HUES6 (cell line): ENCODE results near the gene MCAT.

ENCODE experiments used
- H3K27ac ChIP-seq: 2 replicates; pipeline ENCODE4 v1.7.0; 2013; ENCODE audit warnings: low read depth, mild to moderate bottlenecking, low read length, inconsistent platforms
- H3K27me3 ChIP-seq: 2 replicates; pipeline ENCODE4 v1.6.1; 2013; ENCODE audit warnings: low read length; ENCODE audit not compliant: control insufficient read depth, insufficient read depth
- H3K36me3 ChIP-seq: 2 replicates; pipeline ENCODE4 v1.6.1; 2013; ENCODE audit warnings: low read length; ENCODE audit not compliant: control insufficient read depth, insufficient read depth
- H3K4me1 ChIP-seq: 2 replicates; pipeline ENCODE4 v1.6.1; 2013; ENCODE audit warnings: low read length; ENCODE audit not compliant: control insufficient read depth, insufficient read depth
- H3K4me3 ChIP-seq: 2 replicates; pipeline ENCODE4 v1.5.1; 2013; ENCODE audit warnings: low read depth, low read length
- H3K9ac ChIP-seq: one replicate; pipeline ENCODE4 v1.6.1; 2013; ENCODE audit warnings: mild to moderate bottlenecking, low read length
- H3K9me3 ChIP-seq: 2 replicates; pipeline ENCODE4 v1.6.1; 2013; ENCODE audit warnings: low read depth, low read length; ENCODE audit not compliant: control insufficient read depth, insufficient read depth

The MCAT gene

GRCh38 chr22:43160497-43161126, 17.4 kb upstream of the MCAT start:
- no peak overlapping the region for H3K9ac ChIP-seq
- no peaks in the 10 kb centered on the region; the same call in 1 of the 2 replicates for H3K4me1 ChIP-seq
- H3K27ac ChIP-seq = no peak overlapping the region

GRCh38 chr22:43159484-43160178, 16.4 kb upstream of the MCAT start:
- Histone ChIP-seq H3K9me3 (no peaks in the 10 kb centered on the region), H3K27ac (no peak overlapping the region), H3K36me3 (no peaks in the 10 kb centered on the region), H3K4me1 (no peaks in the 10 kb centered on the region; the same call in 1 of the 2 replicates), H3K27me3 (no peaks in the 10 kb centered on the region), H3K9ac (no peak overlapping the region), H3K4me3 (no peak overlapping the region)

More at GRCh38 chr22:43160497-43161126, 17.4 kb upstream of the MCAT start:
- Histone ChIP-seq H3K36me3 (no peaks in the 10 kb centered on the region), H3K9me3 (no peaks in the 10 kb centered on the region), H3K4me3 (no peak overlapping the region), H3K27me3 (no peaks in the 10 kb centered on the region)

GRCh38 chr22:43158778-43159483, 15.7 kb upstream of the MCAT start:
- no peaks in the 10 kb centered on the region for H3K9me3 ChIP-seq
- H3K36me3 ChIP-seq = no peaks in the 10 kb centered on the region
- H3K4me1 ChIP-seq = no peaks in the 10 kb centered on the region; the same call in 1 of the 2 replicates
- H3K27me3 ChIP-seq = no peaks in the 10 kb centered on the region
- H3K4me3 ChIP-seq = no peak overlapping the region
- H3K9ac ChIP-seq = no peak overlapping the region
- H3K27ac ChIP-seq = no peak overlapping the region

- Histone ChIP-seq H3K9me3 (no peaks in the 10 kb centered on the region), H3K36me3 (no peaks in the 10 kb centered on the region), H3K4me1 (no peaks in the 10 kb centered on the region; the same call in 1 of the 2 replicates), H3K4me3 (no peak overlapping the region), H3K9ac (no peak overlapping the region), H3K27me3 (no peaks in the 10 kb centered on the region), H3K27ac (no peak overlapping the region)
These were observed 14.8 kb upstream of the MCAT start for GRCh38 chr22:43157874-43158546.

- Histone ChIP-seq H3K36me3 (no peaks in the 10 kb centered on the region), H3K9me3 (no peaks in the 10 kb centered on the region), H3K4me1 (peaks cover 11% of the 10 kb centered on the region), H3K27ac (no peak overlapping the region), H3K4me3 (no peak overlapping the region), H3K9ac (no peak overlapping the region), H3K27me3 (peaks cover 14% of the 10 kb centered on the region)
These were observed 13.2 kb upstream of the MCAT start for GRCh38 chr22:43156413-43156812.

- H3K27me3 ChIP-seq = peaks cover 17% of the 10 kb centered on the region
These were observed 12.6 kb upstream of the MCAT start for GRCh38 chr22:43155789-43156188.

GRCh38 chr22:43154887-43155536, 11.8 kb upstream of the MCAT start:
- Histone ChIP-seq H3K27me3 (peaks cover 22% of the 10 kb centered on the region), H3K27ac (no peak overlapping the region), H3K36me3 (no peaks in the 10 kb centered on the region), H3K4me1 (peaks cover 11% of the 10 kb centered on the region), H3K4me3 (no peak overlapping the region), H3K9me3 (no peaks in the 10 kb centered on the region), H3K9ac (no peak overlapping the region)

More at GRCh38 chr22:43155789-43156188, 12.6 kb upstream of the MCAT start:
- H3K27ac ChIP-seq = no peak overlapping the region
- H3K36me3 ChIP-seq = no peaks in the 10 kb centered on the region
- H3K9ac ChIP-seq = no peak overlapping the region
- peaks cover 11% of the 10 kb centered on the region for H3K4me1 ChIP-seq
- H3K4me3 ChIP-seq = no peak overlapping the region
- H3K9me3 ChIP-seq = no peaks in the 10 kb centered on the region

GRCh38 chr22:43153899-43154298, 10.7 kb upstream of the MCAT start:
- H3K36me3 ChIP-seq = no peaks in the 10 kb centered on the region
- H3K4me3 ChIP-seq = no peak overlapping the region
- H3K27me3 ChIP-seq = peaks cover 22% of the 10 kb centered on the region
- no peak overlapping the region for H3K27ac ChIP-seq
- H3K4me1 ChIP-seq = peaks cover 11% of the 10 kb centered on the region
- no peaks in the 10 kb centered on the region for H3K9me3 ChIP-seq
- H3K9ac ChIP-seq = no peak overlapping the region

GRCh38 chr22:43152357-43153071, 9.3 kb upstream of the MCAT start:
- H3K9ac ChIP-seq = peak overlapping the region; percentile 36
- peaks cover 22% of the 10 kb centered on the region for H3K27me3 ChIP-seq
- peaks cover 11% of the 10 kb centered on the region for H3K4me1 ChIP-seq
- H3K27ac ChIP-seq = no peak overlapping the region
- H3K4me3 ChIP-seq = peak overlapping the region; percentile 53
- no peaks in the 10 kb centered on the region for H3K36me3 ChIP-seq
- no peaks in the 10 kb centered on the region for H3K9me3 ChIP-seq

GRCh38 chr22:43152003-43152356, 8.8 kb upstream of the MCAT start:
- Histone ChIP-seq H3K9ac (peak overlapping the region; percentile 36), H3K9me3 (no peaks in the 10 kb centered on the region), H3K4me3 (peak overlapping the region; percentile 53), H3K27ac (no peak overlapping the region), H3K4me1 (peaks cover 11% of the 10 kb centered on the region), H3K27me3 (peaks cover 22% of the 10 kb centered on the region), H3K36me3 (no peaks in the 10 kb centered on the region)
